Measurements from ENCODE around the gene PKN1.
A peak's percentile ranks its signal among the peaks of the same experiment; 100 is the strongest.

PKN1 gene

GRCh38 chr19:14516048-14516534 is 83.0 kb downstream of the PKN1 start:
- H3K9me3 ChIP-seq (ENCODE audit: low read depth, low read length) = no peaks in the 10 kb centered on the region
- peaks cover 31% of the 10 kb centered on the region for H3K36me3 ChIP-seq (ENCODE audit: insufficient read depth, low read length)
- H3K27ac ChIP-seq = no peak overlapping the region
- DNase-seq (ENCODE audit: low read depth, low spot score) = no peak
- H3K9ac ChIP-seq (ENCODE audit: insufficient read length) = peak overlapping the region; percentile 94
- H3K4me3 ChIP-seq = peak overlapping the region; percentile 90
- TF ChIP-seq EZH2 (IDR thresholded peaks at IDR 0.05) (no peak), POLR2AphosphoS5 (IDR thresholded peaks at IDR 0.05; ENCODE audit: borderline replicate concordance, low read depth, low read length) (no peak), FOXP2 (optimal IDR thresholded peaks at IDR 0.05; ENCODE audit: control extremely low read depth, extremely low read length, insufficient read depth) (no peak)

DNA sequence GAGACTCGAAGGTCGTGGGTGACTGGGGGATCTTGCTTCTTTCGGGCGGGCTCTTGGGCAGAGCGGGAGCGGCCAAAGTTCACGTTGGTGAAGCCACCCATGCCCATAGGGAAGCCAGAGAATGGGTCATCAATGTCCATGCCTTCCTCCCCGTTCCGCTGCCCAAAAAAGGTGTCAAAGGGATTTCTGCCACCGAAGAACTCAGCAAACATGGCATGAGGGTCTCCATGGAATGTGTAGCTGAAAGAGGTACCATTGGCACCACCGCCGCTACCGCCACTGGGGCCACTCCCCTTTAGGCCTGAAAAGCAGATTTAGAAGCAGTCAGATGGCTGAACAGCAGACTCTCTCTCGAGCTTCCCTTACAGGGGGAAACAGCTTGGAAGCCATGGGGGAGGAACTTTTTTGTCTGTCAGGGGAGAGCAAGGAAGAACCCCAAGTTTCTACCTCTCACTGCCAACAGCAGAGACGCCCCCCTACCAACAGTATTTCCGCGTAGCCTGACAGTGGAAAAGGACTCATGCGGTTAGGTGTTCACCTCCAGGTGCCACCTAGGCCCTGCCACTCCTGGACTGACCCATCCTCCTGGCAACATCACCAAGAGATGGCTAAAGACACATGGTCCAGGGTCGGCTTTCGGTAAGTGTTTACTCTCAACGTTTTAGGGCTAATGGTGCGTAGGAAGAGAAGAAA is 83.8 kb downstream of the PKN1 start:
- no peak overlapping the region for H3K27ac ChIP-seq
- no peak for DNase-seq (ENCODE audit: low read depth, low spot score)
- peak overlapping the region; percentile 94 for H3K9ac ChIP-seq (ENCODE audit: insufficient read length)
- peak overlapping the region; percentile 90 for H3K4me3 ChIP-seq
- TF ChIP-seq POLR2AphosphoS5 (IDR thresholded peaks at IDR 0.05; ENCODE audit: borderline replicate concordance, low read depth, low read length) (no peak), FOXP2 (optimal IDR thresholded peaks at IDR 0.05; ENCODE audit: control extremely low read depth, extremely low read length, insufficient read depth) (no peak), EZH2 (IDR thresholded peaks at IDR 0.05) (no peak)
- peaks cover 31% of the 10 kb centered on the region for H3K36me3 ChIP-seq (ENCODE audit: insufficient read depth, low read length)
- H3K9me3 ChIP-seq (ENCODE audit: low read depth, low read length) = no peaks in the 10 kb centered on the region

DNA sequence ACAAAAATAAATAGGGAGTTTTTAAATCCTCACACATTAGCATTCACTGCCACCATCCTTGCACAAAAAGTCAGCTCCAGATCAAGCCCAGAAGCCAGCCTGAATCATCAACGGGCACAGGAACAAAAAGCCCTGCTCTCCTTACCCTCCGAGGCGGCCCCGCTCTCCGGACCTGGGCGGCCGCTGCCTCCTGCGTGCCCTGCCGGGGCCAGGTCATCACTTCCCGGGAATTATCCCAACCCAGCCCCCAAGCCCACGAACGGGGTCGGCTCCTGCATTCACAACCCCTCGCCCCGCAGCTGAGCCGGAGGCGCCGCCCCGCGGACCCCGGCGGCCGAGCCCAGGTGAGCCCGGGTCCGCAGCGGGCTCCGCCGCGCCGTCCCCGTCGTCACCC is 84.3 kb downstream of the PKN1 start:
- Histone ChIP-seq H3K9me3 (ENCODE audit: low read depth, low read length) (no peaks in the 10 kb centered on the region), H3K4me3 (peak overlapping the region; percentile 90), H3K27ac (no peak overlapping the region), H3K9ac (ENCODE audit: insufficient read length) (peak overlapping the region; percentile 94), H3K36me3 (ENCODE audit: insufficient read depth, low read length) (peaks cover 31% of the 10 kb centered on the region)
- no peak for TF ChIP-seq POLR2AphosphoS5 (IDR thresholded peaks at IDR 0.05; ENCODE audit: borderline replicate concordance, low read depth, low read length)
- TF ChIP-seq FOXP2 (optimal IDR thresholded peaks at IDR 0.05; ENCODE audit: control extremely low read depth, extremely low read length, insufficient read depth) = no peak
- TF ChIP-seq EZH2 (IDR thresholded peaks at IDR 0.05) = no peak
- no peak for DNase-seq (ENCODE audit: low read depth, low spot score)

GRCh38 chr19:14517840-14518505 is 84.9 kb downstream of the PKN1 start, which contains the start of gene DNAJB1:
Gene DNAJB1, minus strand, starts transcription at chr19:14518397. Its CDS starts 48 bp downstream, at chr19:14518349.
- TF ChIP-seq POLR2AphosphoS5 (IDR thresholded peaks at IDR 0.05; ENCODE audit: borderline replicate concordance, low read depth, low read length) = peak; percentile 93
- TF ChIP-seq EZH2 (IDR thresholded peaks at IDR 0.05) = no peak
- Histone ChIP-seq H3K9ac (ENCODE audit: insufficient read length) (peak within 1 kb of the TSS; percentile 94), H3K27ac (peak within 1 kb of the TSS; percentile 83), H3K4me3 (peak within 1 kb of the TSS; percentile 90), H3K36me3 (ENCODE audit: insufficient read depth, low read length) (peaks cover 31% of the 10 kb centered on the region), H3K9me3 (ENCODE audit: low read depth, low read length) (no peaks in the 10 kb centered on the region)
- DNase-seq (ENCODE audit: low read depth, low spot score) = no peak

- peak overlapping the region; percentile 83; the same call in 1 of the 2 replicates for H3K27ac ChIP-seq
- peaks cover 27% of the 10 kb centered on the region for H3K36me3 ChIP-seq (ENCODE audit: insufficient read depth, low read length)
- DNase-seq (ENCODE audit: low read depth, low spot score) = no peak
- H3K9ac ChIP-seq (ENCODE audit: insufficient read length) = no peak overlapping the region
- TF ChIP-seq EZH2 (IDR thresholded peaks at IDR 0.05) (no peak), FOXP2 (optimal IDR thresholded peaks at IDR 0.05; ENCODE audit: control extremely low read depth, extremely low read length, insufficient read depth) (no peak), POLR2AphosphoS5 (IDR thresholded peaks at IDR 0.05; ENCODE audit: borderline replicate concordance, low read depth, low read length) (no peak)
- H3K9me3 ChIP-seq (ENCODE audit: low read depth, low read length) = no peaks in the 10 kb centered on the region
- no peak overlapping the region for H3K4me3 ChIP-seq
Measured at GRCh38 chr19:14519245-14519859, 86.2 kb downstream of the PKN1 start.

- Histone ChIP-seq H3K9me3 (ENCODE audit: low read depth, low read length) (no peaks in the 10 kb centered on the region), H3K27ac (no peak overlapping the region), H3K36me3 (ENCODE audit: insufficient read depth, low read length) (peaks cover 21% of the 10 kb centered on the region), H3K9ac (ENCODE audit: insufficient read length) (no peak overlapping the region), H3K4me3 (no peak overlapping the region)
- DNase-seq (ENCODE audit: low read depth, low spot score) = no peak
- TF ChIP-seq POLR2AphosphoS5 (IDR thresholded peaks at IDR 0.05; ENCODE audit: borderline replicate concordance, low read depth, low read length) = no peak
- TF ChIP-seq EZH2 (IDR thresholded peaks at IDR 0.05) = no peak
- TF ChIP-seq FOXP2 (optimal IDR thresholded peaks at IDR 0.05; ENCODE audit: control extremely low read depth, extremely low read length, insufficient read depth) = no peak
Measured at GRCh38 chr19:14519860-14520407, 86.8 kb downstream of the PKN1 start.

GRCh38 chr19:14520543-14520942 is 87.4 kb downstream of the PKN1 start:
- no peak for DNase-seq (ENCODE audit: low read depth, low spot score)
- H3K27ac ChIP-seq = no peak overlapping the region
- H3K9ac ChIP-seq (ENCODE audit: insufficient read length) = no peak overlapping the region
- H3K4me3 ChIP-seq = no peak overlapping the region
- no peaks in the 10 kb centered on the region for H3K9me3 ChIP-seq (ENCODE audit: low read depth, low read length)
- TF ChIP-seq FOXP2 (optimal IDR thresholded peaks at IDR 0.05; ENCODE audit: control extremely low read depth, extremely low read length, insufficient read depth) = no peak
- TF ChIP-seq POLR2AphosphoS5 (IDR thresholded peaks at IDR 0.05; ENCODE audit: borderline replicate concordance, low read depth, low read length) = no peak
- TF ChIP-seq EZH2 (IDR thresholded peaks at IDR 0.05) = no peak
- H3K36me3 ChIP-seq (ENCODE audit: insufficient read depth, low read length) = peaks cover 15% of the 10 kb centered on the region

Measured in SK-N-MC (cell line).